CD4-positive, alpha-beta T cell treated with Interleukin-17A for 1 hour (primary cell): ENCODE data around the gene TAB2.
A peak's percentile ranks its signal among the peaks of the same experiment; 100 is the strongest.

Experiments
- DNase-seq: peaks from one replicate; pipeline ENCODE4 v3.0.0-alpha.2; 2020

Gene TAB2

DNA sequence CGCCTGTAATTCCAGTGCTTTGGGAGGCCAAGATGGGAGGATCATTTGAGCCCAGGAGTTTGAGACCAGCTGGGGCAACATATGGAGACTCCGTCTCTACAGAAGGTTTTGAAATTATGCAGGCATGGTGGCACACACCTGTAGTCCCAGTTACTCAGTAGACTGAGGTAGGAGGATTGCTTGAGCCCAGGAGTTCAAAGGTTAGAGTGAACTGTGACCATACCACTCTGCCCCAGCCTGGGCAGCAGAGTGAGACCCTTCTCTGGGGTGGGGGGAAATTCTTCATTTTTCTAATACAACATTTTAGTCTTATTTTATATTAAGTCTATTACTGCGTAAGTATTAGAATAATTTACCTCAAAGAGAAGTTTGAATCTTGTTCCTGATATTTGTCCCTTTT lies 62.5 kb downstream of the TAB2 start:
- no peak for DNase-seq

DNA sequence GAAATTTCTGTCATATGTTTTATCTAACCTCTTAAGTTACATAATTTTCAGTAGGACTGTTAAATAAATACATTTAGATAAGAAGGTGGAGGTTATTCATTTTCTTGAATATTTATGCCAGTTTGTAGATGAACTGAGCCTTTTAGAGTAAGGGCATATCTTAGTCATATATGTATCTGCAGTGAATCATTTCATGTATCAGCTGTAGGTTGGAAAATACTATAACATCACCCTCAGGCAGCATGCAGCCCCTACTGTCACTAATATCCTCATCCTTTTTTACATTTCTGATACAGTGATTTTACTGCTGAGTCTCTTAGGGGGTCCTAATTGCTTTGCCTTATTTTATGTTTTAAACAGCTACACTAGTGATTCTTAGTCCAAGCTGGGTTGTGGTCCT lies 63.0 kb downstream of the TAB2 start:
- DNase-seq: no peak

DNA sequence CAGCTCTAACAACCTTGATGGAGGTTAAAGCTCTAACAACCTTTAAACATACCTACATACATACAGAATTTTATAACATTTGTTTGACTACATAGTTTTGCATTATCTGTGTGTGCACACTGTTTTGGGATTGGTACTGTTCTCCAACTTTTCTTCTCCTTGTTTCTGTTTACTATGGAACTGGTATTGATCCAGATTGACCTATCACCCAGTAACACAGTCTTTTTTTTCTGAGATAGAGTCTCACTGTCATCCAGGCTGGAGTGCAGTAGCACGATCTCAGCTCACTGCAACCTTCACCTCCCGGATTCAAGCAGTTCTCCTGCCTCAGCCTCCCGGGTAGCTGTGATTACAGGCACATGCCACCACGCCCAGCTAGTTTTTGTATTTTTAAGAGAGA lies 65.9 kb downstream of the TAB2 start:
- DNase-seq: no peak

DNA sequence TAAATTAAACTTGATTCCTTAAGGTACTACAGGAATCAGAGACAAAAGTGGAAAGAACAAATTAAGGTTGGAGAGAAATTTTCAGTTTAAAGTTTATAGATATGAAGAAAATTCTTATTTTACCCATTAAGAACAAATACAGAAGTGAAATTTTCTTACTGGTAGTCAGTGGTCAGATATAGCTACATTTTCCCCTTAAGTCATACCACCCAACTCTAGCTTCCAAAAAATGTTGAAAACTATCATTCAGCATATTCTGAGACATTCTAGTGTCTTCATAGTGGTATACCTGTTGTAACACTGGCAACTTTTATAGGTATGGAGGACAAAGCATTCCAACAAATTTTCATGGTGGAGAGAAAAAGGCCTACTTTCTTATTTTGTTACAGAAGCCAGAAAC lies 67.0 kb downstream of the TAB2 start:
- no peak for DNase-seq

DNA sequence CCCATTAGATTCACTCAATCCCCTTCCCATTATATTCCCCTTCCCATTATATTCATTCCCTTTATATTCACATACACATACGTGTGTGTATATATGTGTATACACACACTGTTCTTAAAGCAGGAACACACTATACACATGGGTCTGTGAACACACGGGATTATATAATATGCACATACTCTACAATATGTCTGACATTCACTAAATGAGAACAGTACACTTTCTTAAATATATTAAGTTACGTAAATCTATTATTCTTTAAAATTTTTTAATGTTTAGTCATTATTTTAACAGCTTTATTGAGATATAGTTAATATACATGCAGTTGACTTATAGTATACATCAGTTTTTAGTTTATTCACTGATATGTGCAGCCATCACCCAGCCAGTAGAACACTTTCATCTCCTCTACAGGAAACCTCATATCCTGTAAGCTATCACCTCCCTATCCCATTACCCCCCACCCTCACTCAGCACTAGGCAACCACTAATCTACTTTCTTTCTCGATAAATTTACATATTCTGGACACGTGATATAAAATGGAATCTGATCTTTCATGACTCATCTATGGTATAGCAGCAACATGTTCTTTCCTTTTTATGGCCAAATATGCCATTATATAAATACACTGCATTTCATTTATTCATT lies 68.6 kb downstream of the TAB2 start:
- DNase-seq: peak; percentile 19

DNA sequence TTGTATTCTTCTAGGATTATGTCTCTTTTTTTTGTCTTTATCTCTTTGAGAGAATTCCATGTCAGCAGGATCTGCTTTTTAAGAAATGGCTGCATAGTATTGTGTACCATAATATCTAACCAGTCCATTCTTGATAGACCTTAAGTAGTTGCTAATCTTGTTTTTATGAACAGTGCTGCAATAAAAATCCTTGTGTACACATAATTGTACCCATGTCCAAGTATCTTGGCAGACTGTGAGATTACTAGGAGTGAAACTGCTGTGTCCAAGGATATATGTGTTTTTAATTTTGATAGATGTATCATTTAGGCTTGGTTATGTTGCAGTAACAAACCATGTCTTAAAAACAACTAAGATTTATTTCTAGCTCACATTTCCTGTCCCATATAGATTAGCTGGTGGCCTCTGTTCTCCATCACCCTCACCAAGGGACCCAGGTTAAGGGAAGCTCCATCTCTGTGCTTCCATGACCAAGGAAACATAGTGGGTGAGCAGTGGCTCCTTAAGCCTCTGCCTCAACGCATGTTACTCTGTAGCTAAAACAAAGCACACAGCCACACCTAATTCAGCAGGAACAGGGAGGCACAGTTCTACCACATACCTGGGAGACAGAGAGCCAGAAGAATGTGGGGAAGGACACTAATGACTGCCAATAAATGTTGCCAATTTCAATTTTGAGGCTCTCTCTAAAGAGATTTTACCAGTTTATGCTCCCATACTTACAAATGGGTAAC lies 70.4 kb downstream of the TAB2 start:
- DNase-seq: no peak

DNA sequence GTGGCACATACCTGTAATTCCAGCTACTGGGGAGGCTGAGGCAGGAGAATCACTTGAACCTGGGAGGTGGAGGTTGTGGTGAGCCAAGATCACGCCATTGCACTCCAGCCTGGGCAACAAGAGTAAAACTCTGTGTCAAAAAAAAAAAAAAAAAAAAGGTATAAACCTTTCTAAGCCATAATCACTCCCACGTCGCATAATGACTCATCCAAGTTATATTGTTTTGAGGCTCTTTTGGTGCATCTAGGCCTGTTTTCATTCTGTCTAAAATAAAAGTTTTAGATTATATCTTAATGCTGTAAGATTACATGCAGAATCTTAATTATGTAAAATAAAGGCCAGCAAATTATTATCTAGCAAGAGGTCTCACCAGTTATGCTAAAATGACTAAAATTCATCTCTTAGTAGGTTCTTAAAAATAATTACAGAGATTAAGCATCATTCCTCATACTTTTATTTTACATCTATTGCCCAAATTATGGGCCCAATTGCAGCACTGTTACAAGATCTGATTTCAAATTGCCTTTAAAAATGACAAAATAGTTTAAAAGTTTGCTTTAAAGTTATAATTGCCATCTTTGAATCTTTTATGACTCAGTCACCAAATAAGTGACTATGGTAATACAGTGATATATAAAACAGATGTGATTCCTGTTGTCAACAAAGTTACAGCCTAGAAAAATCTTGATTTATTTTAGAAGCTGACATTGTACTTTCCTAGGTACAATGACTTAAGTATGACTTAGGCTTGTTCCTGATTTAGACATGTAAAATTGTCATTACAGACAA lies 72.2 kb downstream of the TAB2 start:
- no peak for DNase-seq

DNA sequence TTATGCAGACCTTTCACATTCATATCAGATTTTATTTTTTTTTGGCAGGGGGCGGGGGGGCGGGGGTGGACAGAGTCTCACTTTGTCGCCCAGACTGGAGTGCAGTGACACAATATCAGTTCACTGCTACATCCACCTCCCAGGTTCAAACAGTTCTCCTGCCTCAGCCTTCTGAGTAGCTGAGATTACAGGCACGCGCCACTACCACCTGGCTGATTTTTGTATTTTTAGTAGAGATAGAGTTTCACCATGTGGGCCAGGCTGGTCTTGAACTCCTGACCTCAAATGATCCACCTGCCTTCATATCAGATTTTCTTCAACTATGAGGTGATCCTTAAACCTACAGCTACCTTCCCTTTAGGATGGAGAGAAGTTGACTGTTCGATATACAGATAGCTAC lies 74.6 kb downstream of the TAB2 start:
- no peak for DNase-seq

DNA sequence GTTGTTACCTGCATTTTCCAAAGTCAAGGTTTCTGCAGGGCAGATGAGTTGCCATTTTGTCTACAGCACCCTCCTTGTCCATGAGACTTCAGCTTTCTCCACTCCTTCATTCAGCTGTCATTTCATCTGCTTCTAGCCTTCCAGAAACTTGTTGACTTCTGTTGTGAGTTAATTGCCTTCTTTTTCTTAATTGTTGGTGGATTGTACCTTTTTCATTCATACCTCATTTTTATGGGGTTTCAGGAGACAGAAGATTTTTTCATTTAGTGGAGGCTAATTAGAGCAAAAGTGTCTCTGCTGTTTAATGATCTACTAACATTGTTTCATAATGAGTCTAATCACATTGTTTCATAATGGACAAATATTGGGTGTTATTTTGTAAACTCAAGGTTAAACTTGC lies 75.0 kb downstream of the TAB2 start:
- no peak for DNase-seq

DNA sequence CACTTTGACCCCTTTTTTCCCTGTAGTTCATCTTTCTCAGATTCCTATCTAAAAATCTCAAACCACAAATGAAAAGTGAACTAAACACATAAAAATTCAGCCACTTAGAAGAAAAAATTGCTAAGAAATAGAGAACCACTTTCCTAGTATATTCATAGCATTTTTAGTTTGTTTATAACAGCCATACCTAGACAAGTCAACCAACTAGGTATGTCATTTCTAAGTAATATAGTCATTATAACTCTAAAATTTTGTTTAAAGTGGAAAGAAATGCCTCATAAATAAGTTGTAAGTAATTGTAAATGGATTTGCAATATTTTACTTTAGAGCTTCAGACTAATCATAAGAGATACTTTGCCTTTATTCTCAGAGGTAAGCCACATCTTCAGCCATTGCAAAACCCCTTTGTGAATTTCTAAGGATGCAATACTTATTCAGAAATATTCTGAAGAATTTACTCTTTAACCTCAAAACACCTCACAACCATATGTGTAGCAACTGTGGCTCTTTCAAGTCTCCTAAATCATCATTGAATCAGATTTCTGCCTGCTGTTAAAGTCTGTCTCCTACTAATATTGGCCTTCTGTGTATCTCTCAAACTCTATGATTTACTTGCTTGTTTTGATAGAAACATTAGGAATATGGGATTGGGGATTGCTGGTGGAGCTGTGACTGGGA lies 75.6 kb downstream of the TAB2 start:
- no peak for DNase-seq

DNA sequence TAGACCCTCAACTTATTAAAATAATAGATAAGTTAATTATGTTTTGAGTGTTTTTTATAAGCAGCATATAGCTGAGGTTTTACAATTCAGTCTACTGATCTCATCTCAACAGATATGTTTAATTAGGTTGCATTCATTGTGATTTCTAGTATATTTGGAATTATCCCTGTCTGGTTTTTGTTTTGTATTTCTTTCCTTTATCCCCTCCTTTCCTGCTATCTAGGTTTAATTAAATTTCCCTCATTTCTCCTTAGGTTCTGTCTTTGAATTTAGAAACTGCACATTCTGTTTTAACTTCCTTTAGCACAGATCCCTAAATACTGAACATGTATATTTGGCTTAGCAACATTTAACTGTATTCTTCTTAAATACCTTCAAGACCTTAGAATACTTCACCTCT lies 77.7 kb downstream of the TAB2 start:
- DNase-seq: no peak

DNA sequence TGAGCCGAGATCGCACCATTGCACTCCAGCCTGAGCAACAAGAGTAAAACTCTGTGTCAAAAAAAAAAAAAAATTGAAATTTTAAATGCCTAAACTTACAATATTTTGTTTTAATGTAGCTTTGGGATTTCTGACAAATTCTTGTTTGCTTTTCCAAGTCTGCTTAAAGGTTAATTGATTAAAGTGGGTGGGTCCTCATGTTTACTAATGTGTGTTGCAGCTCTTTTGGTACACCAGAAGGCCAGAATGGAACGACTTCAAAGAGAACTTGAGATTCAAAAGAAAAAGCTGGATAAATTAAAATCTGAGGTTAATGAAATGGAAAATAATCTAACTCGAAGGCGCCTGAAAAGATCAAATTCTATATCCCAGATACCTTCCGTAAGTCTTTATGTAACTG lies 79.9 kb downstream of the TAB2 start:
- no peak for DNase-seq

DNA sequence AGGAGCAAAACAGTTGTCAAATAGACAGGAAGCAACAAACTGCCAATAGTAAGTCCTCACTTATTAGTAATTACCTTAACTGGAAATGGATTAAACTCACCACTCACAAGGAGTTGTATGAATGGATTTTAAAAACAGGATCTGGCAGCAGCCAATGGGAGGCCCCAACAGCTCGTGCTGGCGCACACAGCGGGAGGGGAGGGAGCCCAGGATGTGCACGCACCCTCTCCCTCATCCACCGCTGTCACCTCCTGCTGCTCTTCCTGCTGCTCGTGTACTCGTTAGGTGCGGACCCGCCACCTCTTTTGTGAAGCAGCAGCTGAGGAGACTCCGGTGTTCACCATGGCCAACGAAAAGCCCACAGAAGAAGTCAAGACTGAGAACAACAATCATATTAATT lies 82.5 kb downstream of the TAB2 start, which contains the start of gene SUMO4:
Gene SUMO4 (plus strand): TSS at position 213 of the 400 bp plus-strand sequence. CDS start 130 bp downstream, at position 343.
- DNase-seq: no peak

DNA sequence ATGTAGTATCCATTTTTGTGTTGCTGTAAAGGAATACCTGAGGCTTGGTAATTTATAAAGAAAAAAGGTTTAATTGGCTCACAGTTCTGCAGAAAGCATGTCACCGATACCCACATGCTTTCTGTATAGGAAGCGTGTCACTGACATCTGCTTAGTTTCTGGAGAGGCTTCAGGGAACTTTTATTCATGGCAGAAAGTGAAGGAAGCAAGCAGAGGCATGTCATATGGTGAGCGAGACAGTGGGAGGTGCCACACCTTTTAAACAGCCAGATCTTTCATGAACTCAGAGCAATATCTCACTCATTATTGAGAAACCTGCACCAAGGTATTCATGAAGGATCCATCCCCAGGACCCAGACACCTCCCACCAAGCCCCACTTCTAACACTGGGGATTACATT lies 86.0 kb downstream of the TAB2 start:
- no peak for DNase-seq

DNA sequence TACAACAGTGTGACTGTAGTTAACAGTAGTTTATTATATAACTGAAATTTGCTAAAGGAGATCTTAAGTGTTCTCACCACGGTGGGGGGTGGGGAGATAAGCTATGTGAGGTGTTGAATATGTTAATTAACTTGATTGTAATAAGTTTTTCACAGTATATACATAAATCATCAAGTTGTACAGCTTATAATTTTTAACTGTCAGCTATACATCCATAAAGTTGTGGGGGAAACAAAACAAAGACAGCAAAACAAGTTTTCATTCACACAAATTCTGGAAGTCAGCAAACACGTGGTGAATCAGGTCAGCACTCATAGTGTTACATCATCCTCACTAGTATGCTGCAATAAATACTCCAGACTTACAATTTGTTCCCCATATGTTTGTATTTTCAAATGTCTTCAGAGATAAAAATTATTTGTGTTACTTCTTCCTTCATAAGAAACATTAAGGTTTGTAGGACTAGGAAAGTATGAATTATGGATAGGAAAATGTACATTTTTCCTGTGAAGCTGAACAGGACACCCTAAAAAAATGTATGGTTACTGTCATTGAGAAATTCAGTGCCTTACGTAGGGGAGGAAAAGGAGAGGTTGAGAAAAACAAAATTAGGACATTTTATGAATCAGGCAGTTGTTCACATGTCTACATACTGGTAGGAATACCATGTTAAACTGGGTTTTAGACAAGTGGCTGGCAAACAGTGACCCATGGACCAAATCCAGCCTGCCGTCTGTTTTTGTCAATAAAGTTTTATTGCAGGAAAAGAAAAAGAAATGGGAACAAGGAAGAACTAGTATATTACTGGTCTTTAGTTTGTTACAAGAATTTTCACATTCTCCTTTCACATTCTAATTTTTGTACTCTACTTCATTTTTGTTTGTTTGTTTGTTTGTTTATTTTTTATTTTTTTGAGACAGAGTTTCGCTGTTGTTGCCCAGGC lies 88.6 kb downstream of the TAB2 start:
- no peak for DNase-seq

DNA sequence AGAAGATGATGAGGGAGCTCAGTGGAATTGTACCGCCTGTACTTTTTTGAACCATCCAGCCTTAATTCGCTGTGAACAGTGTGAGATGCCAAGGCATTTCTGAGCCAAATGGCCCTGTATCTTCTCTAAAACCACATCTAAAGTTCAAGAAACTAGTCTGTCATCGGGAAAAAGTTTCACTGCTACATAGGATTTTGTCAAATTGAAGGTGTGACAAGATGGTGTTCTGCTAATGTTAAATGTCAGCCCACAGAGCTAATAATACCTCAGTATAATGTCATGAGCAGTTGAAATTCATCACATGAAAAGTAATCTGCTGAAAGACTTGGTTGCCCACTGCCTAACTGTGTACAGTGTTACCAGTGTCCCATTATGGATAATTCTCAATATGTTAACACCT lies 92.1 kb downstream of the TAB2 start:
- no peak for DNase-seq

DNA sequence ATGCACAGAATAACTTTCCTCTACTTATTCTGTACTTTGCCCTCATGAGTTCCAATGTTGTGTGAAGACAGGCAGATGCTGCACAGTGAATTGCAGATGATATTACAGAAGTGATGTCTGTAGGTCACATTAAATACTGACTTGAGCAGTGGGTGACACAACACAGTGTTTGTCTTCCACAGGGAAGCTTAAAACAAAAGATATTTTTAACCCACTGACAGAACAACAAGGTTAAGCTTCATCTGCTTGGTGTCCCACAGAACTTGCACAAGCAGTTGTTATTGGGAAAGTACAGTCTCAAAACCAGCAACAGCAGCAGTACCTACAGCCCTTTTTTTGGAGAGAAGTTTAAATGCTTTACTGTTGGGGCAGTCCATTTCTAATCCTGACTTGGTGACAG lies 93.0 kb downstream of the TAB2 start:
- DNase-seq: no peak

DNA sequence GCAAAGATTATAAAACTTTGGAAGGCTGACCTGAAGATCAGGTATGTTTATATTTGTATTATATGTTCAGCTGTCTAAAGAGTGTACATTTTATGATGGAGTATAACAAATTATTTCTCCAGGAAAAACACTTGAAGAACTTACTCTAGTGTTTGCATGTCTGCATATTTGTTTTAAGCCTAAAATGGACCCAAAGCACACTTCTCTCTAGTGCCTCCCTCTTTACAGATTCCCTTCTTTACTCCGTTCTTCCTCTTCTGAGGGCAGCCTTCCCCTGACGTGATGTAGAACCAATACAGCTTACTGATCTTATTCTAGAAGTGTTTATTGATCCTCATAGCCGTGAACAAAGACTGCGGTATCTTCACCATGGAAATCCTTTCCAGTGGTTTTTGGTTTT lies 96.5 kb downstream of the TAB2 start:
- no peak for DNase-seq

DNA sequence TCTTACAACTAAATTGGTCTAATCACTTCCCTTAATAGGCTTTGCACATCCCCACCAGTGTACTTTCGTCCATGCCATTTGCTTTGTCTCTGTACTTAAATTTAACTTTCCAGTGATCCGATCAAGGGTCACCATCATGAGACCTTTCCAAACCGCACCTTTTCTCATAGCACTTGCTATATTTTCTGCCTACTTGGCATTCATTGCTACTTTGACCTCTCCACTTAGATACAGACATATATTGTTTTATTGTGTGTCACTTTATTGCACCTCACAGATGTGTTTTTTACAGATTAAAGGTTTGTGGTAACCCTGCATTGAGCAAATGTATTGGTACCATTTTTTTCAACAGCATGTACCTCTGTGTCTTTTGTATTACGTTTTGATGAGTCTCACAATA lies 97.3 kb downstream of the TAB2 start:
- no peak for DNase-seq

DNA sequence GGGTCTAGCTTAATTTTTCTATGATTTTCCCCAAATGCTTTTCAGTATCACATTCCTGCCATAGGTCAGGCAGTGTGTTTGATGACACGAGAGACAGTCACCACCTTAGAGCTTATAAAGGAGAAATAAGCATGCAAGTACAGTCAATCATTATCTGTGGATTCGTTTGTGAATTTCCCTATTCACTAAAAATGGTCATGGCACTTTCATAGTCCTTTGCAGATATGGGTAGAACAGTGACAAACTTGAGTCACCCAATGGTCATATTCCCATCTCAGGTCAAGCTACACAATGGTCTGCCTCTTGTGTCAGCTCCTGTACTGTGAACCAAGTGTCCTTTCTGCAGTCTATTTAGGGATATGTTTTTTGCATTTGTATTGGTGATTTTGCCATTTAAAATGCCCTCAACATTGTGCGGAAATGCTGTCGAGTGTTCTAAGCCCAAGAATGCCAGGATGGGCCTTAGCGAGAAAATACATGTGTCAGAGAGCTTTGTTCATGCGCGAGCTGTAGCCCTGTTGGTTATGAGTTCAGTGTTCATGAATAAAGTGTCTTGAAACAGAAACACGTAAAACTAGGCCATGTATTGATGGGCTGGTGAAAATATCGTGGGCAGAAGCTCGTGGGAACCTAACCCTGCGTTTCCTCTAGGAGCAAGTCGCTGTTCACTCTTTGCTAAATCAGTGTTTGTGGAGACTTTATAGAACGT lies 102.3 kb downstream of the TAB2 start:
- DNase-seq: no peak

DNA sequence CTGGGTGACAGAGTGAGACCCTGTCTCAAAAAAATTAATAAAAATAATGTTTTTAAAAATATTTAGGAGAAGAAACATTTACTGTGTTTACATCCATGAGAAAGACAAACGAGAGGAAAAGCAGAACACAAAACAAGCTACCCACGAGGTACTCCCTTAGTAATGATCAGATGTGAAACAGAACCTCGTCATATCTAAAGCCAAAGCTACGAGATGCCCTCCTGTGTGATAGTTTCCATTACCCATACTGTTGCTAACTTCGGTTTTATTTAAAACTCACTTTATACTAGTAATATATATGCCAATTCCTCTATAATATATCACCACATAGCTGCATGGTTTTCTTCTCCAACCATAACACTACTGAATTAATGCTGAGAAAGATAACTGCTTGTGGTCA lies 103.6 kb downstream of the TAB2 start:
- no peak for DNase-seq

DNA sequence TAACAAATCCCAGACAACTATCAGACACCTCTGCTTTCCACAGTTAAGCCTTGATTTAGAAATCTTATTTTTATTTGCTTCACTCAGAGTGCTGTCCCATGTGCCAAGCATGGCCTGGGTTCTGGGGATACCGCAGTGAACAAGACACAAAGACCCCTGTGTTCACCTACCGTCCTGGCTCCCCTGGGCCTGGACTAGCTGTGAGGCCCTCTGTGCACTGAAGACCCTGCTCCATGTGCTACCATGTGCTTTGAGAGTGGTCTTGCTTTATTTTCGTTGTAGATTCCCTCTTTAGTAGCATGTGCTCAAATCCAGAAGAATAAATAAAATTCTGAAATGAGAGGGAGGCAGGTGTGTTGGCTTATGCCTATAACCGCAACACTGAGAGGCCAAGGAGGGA lies 105.1 kb downstream of the TAB2 start:
- DNase-seq: no peak
